ENCODE data around the gene PIK3AP1.

DNA sequence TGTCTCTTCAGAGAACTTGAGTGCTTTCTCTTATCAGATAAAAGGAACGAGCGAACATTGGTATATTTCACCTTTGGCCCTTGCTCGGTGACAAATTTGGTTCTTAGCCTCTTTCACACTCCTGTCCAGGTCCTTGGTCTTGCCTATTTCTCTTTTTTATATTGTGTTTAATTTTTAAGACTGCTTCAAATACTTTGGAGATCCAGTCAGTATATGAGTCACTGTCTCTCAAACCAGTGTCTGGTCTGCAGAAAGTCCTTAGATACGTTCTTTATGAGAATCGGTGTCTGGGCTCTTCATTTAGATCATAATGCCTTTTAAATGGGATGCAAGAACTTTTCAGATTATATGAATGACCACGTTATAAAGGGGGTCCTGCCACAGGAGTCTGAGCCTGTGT, 55.0 kb downstream of the PIK3AP1 start:
- TF ChIP-seq, protein P1, sequence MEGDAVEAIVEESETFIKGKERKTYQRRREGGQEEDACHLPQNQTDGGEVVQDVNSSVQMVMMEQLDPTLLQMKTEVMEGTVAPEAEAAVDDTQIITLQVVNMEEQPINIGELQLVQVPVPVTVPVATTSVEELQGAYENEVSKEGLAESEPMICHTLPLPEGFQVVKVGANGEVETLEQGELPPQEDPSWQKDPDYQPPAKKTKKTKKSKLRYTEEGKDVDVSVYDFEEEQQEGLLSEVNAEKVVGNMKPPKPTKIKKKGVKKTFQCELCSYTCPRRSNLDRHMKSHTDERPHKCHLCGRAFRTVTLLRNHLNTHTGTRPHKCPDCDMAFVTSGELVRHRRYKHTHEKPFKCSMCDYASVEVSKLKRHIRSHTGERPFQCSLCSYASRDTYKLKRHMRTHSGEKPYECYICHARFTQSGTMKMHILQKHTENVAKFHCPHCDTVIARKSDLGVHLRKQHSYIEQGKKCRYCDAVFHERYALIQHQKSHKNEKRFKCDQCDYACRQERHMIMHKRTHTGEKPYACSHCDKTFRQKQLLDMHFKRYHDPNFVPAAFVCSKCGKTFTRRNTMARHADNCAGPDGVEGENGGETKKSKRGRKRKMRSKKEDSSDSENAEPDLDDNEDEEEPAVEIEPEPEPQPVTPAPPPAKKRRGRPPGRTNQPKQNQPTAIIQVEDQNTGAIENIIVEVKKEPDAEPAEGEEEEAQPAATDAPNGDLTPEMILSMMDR (IDR thresholded peaks at IDR 0.05) = no peak
- TF ChIP-seq POLR2A (IDR thresholded peaks at IDR 0.05) = no peak

Data from right lobe of liver (tissue), 4 donors.